ENCODE data around the gene SHH.

DNA sequence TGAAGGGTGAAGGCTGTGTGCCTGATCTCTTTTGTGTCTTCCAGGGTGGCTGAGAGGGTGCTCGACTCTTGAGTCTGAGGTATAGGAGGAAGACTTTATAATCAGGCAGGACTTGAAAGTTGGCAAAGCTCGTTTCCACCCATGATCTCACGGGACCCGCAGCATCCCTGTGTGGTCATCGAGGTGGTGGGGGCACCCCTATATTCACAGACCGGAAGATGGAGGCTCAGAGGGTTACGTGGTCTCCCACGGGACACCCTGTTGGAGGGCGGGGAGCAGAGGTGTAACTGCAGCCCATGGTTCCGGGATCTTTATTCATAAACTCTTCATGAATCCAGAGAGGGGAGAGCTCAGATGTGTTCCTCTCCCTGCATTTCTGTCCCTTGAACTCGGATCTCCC, 9.6 kb upstream of the SHH start:
- TF ChIP-seq, protein P1, sequence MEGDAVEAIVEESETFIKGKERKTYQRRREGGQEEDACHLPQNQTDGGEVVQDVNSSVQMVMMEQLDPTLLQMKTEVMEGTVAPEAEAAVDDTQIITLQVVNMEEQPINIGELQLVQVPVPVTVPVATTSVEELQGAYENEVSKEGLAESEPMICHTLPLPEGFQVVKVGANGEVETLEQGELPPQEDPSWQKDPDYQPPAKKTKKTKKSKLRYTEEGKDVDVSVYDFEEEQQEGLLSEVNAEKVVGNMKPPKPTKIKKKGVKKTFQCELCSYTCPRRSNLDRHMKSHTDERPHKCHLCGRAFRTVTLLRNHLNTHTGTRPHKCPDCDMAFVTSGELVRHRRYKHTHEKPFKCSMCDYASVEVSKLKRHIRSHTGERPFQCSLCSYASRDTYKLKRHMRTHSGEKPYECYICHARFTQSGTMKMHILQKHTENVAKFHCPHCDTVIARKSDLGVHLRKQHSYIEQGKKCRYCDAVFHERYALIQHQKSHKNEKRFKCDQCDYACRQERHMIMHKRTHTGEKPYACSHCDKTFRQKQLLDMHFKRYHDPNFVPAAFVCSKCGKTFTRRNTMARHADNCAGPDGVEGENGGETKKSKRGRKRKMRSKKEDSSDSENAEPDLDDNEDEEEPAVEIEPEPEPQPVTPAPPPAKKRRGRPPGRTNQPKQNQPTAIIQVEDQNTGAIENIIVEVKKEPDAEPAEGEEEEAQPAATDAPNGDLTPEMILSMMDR (CRISPR knock-in tag; IDR thresholded peaks at IDR 0.05): no peak
- TF ChIP-seq FOSL1 (CRISPR knock-in tag; IDR thresholded peaks at IDR 0.05; ENCODE audit: borderline replicate concordance): no peak
- TF ChIP-seq ZFYVE20 (CRISPR knock-in tag; IDR thresholded peaks at IDR 0.05; ENCODE audit: borderline replicate concordance, low read depth): no peak
- TF ChIP-seq ZFP36 (IDR thresholded peaks at IDR 0.05; ENCODE audit: borderline replicate concordance, low read depth, low read length, partially characterized antibody): no peak
- no peak for TF ChIP-seq ELF1 (CRISPR knock-in tag; IDR thresholded peaks at IDR 0.05)
- no peak for TF ChIP-seq SMYD3 (CRISPR knock-in tag; IDR thresholded peaks at IDR 0.05)
- no peak for TF ChIP-seq U2AF2 (IDR thresholded peaks at IDR 0.05; ENCODE audit: low read depth, low read length)
- no peak for TF ChIP-seq REL (CRISPR knock-in tag; conservative IDR thresholded peaks at IDR 0.05)
- TF ChIP-seq ARID2 (CRISPR knock-in tag; IDR thresholded peaks at IDR 0.05; ENCODE audit: borderline replicate concordance): no peak

Measured in HepG2 (cell line).